NK-92 (cell line): Measurements from ENCODE around the gene ZFP3.
"Not testable (repeated sequence)": the region's sequence is repeated elsewhere in the genome, so short reads cannot be mapped to it uniquely, and the experiment has no call there.

Source experiments
- DNase-seq: peaks from one replicate; lab custom pipeline; 2025; ENCODE audit not compliant: unreplicated experiment; lab: John Stamatoyannopoulos, UW

The ZFP3 gene

DNA sequence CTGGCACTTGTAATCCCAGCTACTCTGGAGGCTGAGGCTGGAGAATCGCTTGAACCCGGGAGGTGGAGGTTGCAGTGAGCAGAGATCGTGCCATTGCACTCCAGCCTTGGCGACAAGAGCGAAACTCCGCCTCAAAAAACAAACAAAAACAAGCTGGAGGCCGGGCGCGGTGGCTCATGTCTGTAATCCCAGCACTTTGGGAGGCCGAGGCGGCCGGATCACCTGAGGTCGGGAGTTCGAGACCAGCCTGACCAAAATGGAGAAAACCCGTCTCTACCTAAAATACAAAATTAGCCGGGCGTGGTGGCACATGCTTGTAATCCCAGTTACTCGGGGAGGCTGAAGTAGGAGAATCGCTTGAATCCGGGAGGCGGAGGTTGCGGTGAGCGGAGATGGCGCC is 992 bp upstream of the ZFP3 start:
- DNase-seq = not testable (repeated sequence)

DNA sequence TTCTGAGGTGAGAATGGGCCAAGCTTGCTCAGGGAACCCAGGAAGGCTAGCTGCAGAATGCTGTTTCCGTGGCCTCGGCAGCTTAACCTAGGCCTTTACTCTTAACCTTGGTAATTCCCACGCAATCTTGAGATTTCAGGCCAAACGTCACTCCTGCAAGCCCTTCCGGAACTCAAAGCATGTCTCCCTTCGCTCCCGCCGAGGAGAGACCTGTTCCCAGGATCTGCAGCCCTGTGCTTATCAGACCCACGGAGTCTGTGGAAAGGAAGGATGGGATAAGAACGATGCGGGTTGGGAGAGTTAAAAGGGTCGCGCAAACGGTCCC is 524 bp upstream of the ZFP3 start:
- DNase-seq = no peak

DNA sequence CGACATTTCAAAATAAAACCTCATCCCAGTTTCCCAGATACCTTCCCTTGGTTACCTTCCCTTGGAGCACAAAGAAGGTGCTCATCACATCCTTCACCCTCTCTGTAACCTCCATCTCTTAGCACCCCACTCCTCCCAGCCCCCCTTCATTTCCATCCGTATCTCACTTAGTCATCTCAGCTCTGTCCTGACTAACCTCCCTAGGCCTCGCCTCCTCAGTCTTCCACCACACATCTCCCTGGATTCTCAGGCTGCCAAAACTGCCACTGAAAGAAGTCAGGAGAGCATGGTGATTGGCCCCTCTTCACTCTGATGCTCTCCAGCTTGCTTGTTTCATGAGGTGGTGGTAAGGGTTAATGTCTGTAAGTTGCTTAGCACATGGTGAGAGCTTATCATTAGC is 2.3 kb downstream of the ZFP3 start:
- no peak for DNase-seq

DNA sequence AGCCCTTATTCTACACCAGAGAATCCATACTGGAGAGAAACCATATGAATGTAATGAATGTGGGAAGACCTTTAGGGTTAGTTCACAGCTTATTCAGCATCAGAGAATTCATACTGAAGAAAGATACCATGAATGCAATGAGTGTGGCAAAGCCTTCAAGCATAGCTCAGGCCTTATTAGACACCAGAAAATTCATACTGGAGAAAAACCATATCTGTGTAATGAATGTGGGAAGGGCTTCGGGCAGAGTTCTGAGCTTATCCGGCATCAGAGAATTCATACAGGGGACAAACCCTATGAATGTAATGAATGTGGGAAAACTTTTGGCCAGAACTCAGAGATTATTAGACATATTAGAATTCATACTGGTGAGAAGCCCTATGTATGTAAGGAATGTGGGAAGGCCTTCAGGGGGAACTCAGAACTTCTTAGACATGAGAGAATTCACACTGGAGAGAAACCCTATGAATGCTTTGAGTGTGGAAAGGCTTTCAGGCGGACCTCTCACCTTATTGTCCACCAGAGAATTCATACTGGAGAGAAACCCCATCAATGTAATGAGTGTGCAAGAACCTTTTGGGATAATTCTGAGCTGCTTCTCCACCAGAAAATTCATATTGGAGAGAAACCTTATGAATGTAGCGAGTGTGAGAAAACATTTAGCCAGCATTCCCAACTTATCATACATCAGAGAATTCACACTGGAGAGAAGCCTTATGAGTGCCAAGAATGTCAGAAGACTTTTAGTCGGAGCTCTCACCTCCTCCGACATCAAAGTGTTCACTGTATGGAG is 14.1 kb downstream of the ZFP3 start:
- no peak for DNase-seq

DNA sequence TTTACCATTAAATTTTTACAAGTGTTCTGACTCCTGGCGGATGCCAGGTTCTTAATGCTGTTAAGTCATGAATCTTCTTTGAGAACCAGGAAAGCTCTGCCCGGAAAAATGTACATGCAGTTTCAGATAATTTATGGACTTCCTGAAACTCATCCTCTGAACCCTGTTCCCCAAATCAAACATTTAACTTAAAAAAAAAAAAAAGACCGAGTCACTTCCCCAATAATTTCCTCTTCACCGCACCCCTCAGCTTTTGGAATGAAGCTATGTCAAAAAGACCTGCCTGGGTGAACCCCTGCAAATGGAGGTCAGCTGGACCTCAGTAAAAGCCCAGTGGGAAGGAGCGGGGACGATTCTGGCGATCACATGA is 18.4 kb downstream of the ZFP3 start:
- no peak for DNase-seq

DNA sequence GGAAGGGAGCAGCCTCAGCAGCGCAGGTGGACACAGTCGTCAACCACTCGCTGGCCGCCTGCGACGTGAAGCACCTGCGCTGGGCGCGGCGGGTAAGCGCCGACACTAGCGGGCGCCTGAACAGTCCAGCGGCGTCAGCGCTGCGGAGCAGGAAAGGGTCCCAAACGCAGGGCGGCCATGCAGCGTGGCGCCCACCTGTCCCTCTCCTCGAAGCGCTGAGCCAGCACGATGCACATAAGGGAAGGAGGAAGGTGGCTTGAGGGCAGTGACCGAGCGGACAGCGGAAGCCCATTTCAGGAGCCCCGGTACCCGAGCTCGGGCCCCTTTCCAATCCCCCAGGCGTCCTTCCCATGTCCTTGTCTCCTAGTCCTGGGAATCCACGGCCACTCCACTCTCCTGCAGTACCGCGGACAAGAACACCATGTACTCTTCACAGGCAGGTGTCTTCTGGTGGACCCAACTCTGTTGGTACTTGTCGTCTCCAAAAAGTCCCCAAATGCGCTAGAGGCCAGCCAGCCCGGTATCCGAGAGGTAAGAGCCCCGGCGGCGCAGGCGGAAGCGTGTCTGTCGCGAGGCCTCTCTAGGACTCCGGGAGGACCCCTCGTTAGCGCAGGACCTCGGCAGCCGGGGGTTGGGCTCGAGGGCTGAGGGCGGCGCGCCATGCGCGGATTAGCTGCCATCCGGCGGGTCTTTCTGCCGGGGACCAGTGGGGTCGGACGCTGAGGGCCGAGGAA is 19.0 kb downstream of the ZFP3 start:
- no peak for DNase-seq

DNA sequence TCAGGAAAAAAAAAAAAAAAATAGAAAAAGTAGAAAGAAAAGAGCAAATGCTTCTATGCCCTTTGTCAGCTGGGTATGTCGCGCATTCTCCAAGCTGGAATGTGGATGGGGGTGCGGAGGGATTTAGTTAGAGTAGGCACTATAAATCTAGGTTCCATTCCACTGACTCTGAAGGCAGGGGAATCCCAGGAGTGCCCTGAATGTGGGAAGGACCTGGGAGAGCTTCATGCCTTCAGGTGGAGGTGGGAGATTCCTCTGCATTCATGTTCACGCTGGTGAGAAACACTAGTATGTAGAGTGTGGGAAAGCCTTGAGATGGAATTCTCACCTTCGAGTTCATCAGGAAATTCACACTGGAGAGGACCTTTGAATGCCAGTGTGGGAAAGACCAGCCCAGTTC is 21.0 kb downstream of the ZFP3 start:
- DNase-seq = no peak

DNA sequence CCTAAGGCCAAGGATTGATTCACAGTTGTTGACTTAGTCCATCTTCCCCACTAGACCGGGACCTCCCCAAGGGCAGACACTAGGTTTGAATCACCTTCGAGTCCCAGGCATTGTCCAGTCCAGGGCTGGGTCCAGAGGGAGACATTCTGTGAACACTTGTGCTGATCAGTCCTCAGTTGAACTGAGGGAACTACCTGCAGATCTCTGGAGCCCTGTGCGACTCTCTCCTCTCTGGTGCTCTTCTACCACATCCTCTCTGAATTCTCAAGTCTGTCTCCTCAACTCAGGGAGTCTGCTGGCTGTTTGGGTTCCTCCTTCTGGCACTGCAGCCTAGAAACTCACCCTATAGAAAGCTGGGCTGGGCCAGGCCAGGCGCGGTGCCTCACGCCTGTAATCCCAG is 22.6 kb downstream of the ZFP3 start:
- no peak for DNase-seq

DNA sequence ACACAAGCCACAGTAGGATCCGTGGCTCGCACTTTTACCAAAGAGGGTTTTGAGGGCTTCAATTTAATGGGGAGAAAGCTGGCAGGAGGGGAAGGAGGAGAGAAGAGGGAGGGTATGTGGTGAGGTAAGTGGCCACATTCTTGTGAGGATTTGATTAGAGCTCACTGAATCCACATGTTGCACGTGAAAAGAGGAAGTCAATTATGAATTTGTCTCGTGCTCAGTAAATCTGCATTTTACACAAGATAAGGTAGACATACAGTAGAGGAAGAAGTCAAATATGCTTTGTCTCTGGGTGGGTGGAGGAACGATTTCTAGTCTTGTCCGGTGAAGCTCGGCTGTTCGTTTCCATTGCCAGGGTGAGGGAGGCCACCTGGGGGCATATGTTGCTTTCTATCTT is 32.5 kb downstream of the ZFP3 start:
- no peak for DNase-seq

DNA sequence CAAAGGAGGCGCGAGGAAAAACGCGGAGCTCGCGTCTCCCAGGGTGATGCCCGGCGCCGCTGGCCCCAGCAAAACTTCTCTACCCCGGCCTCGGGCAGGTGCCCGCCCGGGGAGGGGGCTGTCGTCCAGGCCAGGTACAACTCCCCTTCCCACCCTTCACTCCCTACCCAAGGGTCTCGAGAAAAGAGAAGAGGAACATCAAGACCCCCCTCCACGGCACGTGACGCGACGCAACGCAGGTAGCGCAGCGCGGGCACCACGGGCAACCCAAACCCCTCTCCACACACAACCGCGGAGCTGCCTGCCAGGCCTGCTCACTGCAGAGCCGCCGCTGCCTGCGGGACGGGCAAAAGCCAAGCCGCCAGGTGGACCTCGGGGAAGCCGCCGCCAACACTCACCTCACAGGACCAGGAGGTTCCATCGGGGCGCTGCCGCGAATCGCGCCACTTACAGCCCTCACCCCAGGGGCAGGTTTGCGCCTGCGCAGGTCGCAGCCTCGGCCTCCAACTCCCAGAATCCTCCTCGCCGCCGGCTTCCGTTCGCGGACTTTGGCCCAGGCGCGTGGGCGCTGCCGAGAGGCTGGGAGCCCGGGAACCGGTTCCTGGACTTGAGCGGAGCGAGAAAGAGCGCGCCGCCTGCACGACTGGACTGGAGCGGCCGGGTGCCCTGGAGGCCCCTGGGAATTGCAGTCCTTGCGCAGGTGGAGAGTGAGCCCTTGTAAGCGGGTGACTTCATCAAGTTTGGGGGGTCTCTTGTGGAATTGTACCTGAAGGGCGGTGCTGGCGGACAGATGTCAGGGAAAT is 33.3 kb downstream of the ZFP3 start, which contains the start of gene ZNF232:
Gene ZNF232, minus strand, starts transcription at position 477 of the 803 bp plus-strand sequence. Its CDS starts 56 bp downstream, at position 421.
- peak; percentile 50 for DNase-seq

DNA sequence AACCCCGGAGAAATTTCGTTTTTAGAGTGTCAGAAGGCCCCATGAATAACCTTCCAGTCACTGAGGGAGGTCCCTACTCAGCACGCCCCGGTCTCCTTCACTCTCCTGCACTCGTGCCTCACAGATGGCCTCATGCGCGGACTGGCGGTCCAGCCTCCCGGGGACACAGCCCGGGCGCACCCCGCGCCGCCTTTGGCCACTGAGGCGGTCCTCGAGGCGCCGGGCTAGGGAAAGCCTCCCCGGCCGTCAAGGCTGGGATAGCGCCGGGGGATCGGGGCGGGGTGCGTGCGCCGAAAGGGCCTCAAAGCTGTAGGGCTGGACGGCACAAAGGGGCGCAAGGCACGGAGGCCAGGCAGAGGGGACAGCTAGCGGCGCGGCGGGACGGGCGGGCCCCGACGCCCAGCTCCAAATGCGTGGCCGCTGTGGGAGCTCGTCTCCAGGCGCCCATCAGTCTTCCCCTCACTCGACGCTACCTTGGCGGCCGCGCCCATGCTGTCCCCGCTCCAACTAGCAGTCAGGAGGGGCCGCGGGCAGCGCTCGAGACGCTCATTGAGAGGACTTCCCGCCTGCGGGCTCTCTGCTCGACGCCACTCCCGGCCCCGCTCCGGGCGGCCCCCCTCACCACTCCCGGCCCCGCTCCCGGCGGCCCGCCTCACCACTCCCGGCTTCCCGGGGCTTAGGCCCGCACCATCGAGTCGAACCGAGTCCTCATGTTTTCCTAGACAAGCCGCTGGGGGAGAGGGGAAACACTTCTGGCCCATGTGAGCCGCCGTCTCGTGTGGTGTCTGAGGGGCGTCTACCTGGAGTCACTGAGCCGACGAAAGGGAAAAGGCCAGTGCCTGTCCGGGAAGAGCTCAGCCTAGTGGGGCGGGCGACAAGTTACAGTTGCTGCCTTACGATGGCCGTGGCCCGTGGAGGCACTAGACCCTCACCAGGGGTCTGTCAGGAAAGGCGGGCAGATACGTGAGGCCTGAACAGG is 37.7 kb downstream of the ZFP3 start, which contains the start of gene USP6:
Gene USP6, plus strand, starts transcription at position 360 of the 979 bp plus-strand sequence. CDS start 14,336 bp downstream, outside the sequence.
- no peak for DNase-seq

DNA sequence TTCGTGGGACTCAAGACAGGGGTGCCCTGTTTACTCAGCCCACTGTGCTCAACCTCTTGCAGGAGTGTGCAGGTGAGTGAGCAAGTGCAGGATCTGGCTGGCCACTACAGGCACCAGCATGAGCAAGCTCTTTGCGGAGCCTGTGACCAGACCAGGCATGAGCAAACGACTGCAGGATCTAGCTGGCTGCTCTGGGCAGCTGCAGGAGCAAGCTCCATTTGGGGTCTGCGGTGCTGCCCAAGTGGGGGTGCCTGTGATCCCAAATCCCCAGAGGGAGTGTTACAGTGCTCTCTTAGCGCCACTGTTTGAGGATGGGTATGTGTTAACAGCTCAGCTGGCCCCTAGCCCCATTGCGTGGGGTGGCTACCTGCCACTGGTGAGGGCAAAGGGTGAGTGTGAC is 40.0 kb downstream of the ZFP3 start:
- DNase-seq = no peak

DNA sequence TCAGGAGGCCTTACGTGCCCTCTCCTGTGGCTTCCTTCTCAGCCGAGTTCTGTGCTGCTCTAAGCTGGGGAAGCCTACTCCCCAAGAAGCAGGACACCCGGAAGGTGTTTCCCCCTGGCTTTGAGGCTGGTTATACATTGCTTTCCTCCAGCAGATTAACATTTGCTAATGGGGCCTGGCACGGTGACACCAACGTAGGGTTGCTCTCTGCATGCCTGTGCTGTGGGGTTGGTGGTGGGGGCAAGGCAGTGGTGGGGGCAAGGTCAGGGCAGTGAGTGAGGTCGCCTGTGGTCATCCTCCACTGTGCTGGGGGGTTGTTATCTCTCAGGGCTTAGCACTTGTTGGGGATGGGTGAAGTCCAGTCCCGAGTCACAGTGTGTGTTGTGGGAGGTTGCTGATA is 41.8 kb downstream of the ZFP3 start:
- DNase-seq = no peak

DNA sequence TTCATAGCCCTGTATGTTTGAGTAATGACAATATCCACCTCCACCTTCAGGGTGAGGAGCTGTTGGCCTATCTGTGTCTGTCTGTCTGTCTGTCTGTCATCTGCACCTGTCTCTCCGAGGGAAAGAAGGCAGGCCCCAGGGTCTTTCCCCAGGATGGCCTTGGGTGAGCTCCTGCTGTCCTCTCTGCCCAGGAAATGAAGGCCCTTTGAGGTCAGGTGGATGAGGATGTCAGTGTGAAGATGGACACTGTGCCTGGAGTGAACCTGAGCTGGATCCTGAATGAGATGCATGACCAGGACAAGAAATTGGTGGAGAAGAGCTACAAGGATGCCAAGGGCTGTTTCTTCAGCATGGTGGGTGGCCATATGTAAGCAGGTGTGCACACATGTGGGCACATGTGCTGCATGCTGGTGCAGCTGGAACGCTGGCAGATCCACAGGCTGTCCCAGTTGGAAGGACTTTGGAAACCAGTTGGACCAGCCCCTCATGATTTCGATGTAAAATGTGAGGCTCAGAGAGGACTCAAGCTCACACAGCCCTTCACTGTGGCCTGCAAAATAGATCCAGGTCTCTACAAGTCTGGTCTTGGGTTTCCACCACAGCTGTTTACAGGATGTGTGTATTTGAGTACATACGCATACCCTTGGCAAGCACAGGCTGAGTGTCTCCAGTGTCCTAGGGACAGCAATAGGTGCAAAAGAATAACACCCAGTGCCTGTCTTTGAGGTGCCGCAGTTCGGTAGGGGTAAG is 42.3 kb downstream of the ZFP3 start:
- not testable (repeated sequence) for DNase-seq

DNA sequence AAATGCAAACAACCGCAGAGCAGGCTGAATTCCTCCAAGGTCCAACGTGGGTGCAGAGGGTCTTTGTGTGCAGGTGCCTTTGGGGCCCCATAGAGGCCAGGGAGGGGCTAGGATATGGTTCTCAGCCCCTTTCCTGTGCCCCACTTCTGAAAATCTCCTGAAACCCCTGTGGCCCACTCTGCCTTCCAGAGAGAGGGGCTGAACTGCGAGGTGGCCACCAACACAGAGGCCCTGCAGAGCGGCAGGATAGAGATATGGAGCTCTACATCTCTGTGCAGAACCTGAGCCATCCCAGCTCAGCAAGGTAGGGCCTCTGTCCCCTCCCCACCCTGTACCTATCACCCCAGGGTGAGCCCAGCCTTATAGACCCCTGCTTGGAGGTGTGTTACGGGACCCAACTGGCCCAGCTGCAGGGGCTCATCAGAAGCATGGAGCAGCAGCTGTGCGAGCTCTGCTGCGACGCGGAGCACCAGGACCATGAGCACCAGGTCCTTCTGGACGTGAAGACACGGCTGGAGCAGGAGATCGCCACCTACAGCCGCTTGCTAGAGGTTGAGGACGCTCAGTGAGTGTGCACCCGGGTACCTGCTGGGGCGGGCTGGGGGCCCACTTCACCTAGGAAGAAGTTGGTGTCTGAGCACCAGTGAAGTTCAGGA is 43.0 kb downstream of the ZFP3 start:
- DNase-seq = no peak

DNA sequence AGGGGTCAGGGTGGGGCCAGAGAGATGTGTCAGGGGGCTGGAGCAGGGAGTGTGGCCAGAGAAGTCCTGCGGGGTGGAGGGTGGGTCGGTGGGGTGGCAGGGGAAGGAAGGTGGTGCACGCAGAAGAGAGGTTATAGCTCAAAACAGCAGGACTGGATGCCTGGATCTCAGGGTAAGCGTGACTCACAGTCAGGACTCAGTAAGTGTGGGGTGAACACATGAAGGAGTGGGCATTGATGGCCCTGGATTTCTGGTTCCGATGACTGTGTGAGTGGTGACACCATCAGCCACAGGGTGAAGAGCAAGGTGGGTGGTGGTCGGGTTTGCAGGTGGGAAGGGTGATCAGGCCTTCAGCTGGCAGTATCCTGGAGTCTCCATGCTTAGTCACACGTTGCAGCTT is 43.8 kb downstream of the ZFP3 start:
- not testable (repeated sequence) for DNase-seq

DNA sequence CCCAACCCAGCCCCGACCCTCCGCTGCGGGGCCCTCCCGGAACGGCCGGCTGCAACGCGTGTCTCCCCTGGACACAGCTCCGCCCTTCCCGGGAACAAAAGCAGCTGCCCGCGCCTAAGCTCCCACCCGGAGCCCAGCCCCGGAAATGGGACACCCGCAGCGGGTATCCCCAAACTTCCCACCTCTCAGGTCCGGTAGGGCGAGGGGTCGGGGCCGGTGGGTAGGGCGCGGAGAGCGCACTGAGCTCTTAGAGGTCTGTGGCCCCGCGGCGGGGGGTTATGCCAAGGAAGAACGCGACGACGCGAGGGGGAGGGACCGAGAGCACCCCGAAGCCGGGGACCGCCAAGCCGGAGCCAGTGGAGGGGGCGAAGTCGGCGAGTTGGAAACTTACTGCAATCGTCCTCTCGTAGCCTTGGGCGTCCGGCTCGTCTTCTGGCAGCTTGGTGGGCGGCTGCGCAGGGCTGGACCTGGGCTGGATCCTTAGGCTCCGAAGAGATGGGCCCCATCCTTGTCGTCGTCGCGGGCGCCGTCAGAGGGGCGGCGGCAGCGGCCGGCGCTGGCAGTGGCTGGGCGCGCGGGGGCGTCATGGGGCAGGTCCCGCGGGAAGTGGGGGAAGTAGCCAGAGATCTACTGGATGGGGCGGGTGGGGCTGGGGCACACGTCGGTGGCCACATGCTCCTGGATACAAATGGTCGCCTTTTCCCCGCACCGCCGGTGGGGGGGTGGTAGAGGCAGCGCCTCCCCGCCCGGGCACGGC is 44.5 kb downstream of the ZFP3 start:
- no peak for DNase-seq

DNA sequence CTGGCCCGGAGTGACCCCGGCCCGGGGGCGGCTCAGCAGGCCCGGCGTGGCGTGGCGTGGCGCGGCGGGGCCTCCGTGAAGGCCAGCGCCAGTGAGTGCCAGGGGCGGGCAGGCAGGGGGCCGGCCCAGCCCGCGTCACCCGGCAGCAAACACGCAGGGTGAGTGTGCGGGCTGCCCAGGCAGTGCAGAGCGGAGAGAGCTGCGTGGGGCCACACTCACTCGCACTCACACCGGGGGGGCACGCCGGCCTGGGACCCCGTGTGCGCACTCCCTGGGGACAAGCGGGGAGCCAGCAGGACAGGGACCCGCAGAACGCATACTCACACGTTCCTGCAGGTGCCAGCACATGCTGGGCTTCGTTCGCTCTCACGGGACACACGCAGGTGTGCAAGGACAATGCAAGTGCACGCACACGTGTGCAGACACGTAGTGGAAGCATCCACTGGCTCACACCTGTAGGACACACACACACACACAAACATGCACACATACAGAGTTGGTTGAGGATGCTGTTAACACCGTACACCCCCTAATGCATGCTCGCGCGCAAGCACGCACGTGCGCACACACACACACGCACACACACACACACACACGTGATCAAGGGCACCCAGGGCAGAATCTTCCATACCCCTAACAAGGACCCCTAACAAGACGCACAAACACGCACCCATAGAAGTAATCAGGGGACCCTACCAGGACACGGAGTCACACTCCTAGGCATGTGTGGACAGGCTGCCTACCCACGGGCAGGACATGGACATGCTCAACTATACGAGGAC is 45.3 kb downstream of the ZFP3 start:
- no peak for DNase-seq
